ENCODE measurements around the gene ZNF316. TPM values are rescaled to one million over a fixed set of nuclear protein-coding genes. Genes with fewer than 3 reads are reported as not detected.

The ZNF316 gene
- total RNA-seq, 1 experiment from 2014 or later = 15.1 TPM

DNA sequence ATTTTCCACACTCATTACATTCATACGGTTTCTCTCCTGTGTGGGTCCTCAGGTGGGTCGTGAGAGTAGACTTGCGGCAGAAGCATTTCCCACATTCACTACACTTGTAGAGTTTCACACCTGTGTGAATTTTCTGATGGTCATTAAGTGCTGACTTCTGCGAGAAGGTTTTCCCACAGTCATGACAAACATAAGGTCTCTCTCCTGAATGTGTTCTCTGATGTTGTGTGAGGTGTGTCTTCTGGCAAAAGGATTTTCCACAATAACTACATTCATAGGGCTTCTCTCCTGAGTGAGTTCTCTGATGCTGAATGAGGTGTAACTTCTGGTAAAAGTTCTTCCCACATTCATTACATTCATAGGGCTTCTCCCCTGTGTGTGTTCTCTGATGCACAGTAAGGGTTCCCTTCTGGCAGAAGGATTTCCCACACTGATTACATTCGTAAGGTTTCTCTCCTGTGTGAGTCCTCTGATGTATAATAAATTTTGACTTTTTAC lies 54.5 kb downstream of the ZNF316 start (continued):
- TF ChIP-seq, protein P1, sequence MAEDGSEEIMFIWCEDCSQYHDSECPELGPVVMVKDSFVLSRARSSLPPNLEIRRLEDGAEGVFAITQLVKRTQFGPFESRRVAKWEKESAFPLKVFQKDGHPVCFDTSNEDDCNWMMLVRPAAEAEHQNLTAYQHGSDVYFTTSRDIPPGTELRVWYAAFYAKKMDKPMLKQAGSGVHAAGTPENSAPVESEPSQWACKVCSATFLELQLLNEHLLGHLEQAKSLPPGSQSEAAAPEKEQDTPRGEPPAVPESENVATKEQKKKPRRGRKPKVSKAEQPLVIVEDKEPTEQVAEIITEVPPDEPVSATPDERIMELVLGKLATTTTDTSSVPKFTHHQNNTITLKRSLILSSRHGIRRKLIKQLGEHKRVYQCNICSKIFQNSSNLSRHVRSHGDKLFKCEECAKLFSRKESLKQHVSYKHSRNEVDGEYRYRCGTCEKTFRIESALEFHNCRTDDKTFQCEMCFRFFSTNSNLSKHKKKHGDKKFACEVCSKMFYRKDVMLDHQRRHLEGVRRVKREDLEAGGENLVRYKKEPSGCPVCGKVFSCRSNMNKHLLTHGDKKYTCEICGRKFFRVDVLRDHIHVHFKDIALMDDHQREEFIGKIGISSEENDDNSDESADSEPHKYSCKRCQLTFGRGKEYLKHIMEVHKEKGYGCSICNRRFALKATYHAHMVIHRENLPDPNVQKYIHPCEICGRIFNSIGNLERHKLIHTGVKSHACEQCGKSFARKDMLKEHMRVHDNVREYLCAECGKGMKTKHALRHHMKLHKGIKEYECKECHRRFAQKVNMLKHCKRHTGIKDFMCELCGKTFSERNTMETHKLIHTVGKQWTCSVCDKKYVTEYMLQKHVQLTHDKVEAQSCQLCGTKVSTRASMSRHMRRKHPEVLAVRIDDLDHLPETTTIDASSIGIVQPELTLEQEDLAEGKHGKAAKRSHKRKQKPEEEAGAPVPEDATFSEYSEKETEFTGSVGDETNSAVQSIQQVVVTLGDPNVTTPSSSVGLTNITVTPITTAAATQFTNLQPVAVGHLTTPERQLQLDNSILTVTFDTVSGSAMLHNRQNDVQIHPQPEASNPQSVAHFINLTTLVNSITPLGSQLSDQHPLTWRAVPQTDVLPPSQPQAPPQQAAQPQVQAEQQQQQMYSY (CRISPR knock-in tag; IDR thresholded peaks at IDR 0.05) = no peak
- no peak for TF ChIP-seq ZNF396 (CRISPR knock-in tag; IDR thresholded peaks at IDR 0.05; ENCODE audit: borderline replicate concordance)
- TF ChIP-seq, protein P2, sequence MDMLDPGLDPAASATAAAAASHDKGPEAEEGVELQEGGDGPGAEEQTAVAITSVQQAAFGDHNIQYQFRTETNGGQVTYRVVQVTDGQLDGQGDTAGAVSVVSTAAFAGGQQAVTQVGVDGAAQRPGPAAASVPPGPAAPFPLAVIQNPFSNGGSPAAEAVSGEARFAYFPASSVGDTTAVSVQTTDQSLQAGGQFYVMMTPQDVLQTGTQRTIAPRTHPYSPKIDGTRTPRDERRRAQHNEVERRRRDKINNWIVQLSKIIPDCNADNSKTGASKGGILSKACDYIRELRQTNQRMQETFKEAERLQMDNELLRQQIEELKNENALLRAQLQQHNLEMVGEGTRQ (CRISPR knock-in tag; IDR thresholded peaks at IDR 0.05) = no peak
- TF ChIP-seq NFYB (CRISPR knock-in tag; conservative IDR thresholded peaks at IDR 0.05; ENCODE audit: low read depth) = no peak

DNA sequence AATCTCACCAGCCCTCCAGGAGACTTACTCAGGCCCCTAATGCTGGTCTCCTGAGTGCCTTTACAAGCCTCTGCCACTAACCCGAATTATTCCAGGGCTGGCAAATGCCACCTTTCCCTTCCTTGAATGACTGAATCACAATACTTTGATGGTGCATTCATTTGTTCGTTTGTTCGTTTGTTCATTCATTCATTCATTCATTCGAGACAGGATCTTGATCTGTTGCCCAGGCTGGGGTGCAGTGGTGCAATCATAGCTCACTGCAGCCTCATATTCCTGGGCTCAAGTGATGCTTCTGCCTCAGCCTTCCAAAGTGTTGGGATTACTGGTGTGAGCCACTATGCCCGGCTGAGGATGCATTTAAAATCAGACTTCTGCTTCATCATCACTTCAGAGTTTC lies 63.7 kb downstream of the ZNF316 start:
- CTCF ChIA-PET = no interaction called here
- Mint-ChIP-seq H3K4me3 (no peak overlapping the region), H3K36me3 (peaks cover 45% of the 10 kb centered on the region), H3K9me3 (peaks cover 32% of the 10 kb centered on the region), H3K27me3 (ENCODE audit: low read depth) (no peaks in the 10 kb centered on the region), H3K27ac (no peak overlapping the region), H3K4me1 (peaks cover 16% of the 10 kb centered on the region)
- DNase-seq (ENCODE audit: low spot score) (no peak), ATAC-seq (no peak)
- POLR2A ChIA-PET = no interaction called here
- TF ChIP-seq, protein P3, sequence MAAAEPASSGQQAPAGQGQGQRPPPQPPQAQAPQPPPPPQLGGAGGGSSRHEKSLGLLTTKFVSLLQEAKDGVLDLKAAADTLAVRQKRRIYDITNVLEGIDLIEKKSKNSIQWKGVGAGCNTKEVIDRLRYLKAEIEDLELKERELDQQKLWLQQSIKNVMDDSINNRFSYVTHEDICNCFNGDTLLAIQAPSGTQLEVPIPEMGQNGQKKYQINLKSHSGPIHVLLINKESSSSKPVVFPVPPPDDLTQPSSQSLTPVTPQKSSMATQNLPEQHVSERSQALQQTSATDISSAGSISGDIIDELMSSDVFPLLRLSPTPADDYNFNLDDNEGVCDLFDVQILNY (CRISPR knock-in tag; IDR thresholded peaks at IDR 0.05) = no peak
- TF ChIP-seq ZNF121 (CRISPR knock-in tag; IDR thresholded peaks at IDR 0.05) = 0 out of 2 replicates have a peak, but pooled peaks have one; percentile 15

- Mint-ChIP-seq H3K4me1 (peaks cover 17% of the 10 kb centered on the region), H3K27me3 (ENCODE audit: low read depth) (no peaks in the 10 kb centered on the region), H3K36me3 (peaks cover 45% of the 10 kb centered on the region), H3K9me3 (peaks cover 32% of the 10 kb centered on the region), H3K27ac (no peak overlapping the region), H3K4me3 (no peak overlapping the region)
- ChIA-PET POLR2A (no interaction called here), CTCF (no interaction called here)
- TF ChIP-seq ETV6 (CRISPR knock-in tag; IDR thresholded peaks at IDR 0.05) (no peak), HMGA2 (CRISPR knock-in tag; IDR thresholded peaks at IDR 0.05) (no peak), TEAD1 (CRISPR knock-in tag; IDR thresholded peaks at IDR 0.05) (no peak), E2F4 (CRISPR knock-in tag; IDR thresholded peaks at IDR 0.05; ENCODE audit: borderline replicate concordance, low read depth) (no peak), TP53 (CRISPR knock-in tag; IDR thresholded peaks at IDR 0.05) (no peak), ZNF396 (CRISPR knock-in tag; IDR thresholded peaks at IDR 0.05; ENCODE audit: borderline replicate concordance) (no peak)
- TF ChIP-seq, protein P4, sequence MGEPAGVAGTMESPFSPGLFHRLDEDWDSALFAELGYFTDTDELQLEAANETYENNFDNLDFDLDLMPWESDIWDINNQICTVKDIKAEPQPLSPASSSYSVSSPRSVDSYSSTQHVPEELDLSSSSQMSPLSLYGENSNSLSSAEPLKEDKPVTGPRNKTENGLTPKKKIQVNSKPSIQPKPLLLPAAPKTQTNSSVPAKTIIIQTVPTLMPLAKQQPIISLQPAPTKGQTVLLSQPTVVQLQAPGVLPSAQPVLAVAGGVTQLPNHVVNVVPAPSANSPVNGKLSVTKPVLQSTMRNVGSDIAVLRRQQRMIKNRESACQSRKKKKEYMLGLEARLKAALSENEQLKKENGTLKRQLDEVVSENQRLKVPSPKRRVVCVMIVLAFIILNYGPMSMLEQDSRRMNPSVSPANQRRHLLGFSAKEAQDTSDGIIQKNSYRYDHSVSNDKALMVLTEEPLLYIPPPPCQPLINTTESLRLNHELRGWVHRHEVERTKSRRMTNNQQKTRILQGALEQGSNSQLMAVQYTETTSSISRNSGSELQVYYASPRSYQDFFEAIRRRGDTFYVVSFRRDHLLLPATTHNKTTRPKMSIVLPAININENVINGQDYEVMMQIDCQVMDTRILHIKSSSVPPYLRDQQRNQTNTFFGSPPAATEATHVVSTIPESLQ (CRISPR knock-in tag; IDR thresholded peaks at IDR 0.05) = no peak
- TF ChIP-seq, protein P5, sequence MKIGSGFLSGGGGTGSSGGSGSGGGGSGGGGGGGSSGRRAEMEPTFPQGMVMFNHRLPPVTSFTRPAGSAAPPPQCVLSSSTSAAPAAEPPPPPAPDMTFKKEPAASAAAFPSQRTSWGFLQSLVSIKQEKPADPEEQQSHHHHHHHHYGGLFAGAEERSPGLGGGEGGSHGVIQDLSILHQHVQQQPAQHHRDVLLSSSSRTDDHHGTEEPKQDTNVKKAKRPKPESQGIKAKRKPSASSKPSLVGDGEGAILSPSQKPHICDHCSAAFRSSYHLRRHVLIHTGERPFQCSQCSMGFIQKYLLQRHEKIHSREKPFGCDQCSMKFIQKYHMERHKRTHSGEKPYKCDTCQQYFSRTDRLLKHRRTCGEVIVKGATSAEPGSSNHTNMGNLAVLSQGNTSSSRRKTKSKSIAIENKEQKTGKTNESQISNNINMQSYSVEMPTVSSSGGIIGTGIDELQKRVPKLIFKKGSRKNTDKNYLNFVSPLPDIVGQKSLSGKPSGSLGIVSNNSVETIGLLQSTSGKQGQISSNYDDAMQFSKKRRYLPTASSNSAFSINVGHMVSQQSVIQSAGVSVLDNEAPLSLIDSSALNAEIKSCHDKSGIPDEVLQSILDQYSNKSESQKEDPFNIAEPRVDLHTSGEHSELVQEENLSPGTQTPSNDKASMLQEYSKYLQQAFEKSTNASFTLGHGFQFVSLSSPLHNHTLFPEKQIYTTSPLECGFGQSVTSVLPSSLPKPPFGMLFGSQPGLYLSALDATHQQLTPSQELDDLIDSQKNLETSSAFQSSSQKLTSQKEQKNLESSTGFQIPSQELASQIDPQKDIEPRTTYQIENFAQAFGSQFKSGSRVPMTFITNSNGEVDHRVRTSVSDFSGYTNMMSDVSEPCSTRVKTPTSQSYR (CRISPR knock-in tag; IDR thresholded peaks at IDR 0.05) = no peak
- TF ChIP-seq, protein P6, sequence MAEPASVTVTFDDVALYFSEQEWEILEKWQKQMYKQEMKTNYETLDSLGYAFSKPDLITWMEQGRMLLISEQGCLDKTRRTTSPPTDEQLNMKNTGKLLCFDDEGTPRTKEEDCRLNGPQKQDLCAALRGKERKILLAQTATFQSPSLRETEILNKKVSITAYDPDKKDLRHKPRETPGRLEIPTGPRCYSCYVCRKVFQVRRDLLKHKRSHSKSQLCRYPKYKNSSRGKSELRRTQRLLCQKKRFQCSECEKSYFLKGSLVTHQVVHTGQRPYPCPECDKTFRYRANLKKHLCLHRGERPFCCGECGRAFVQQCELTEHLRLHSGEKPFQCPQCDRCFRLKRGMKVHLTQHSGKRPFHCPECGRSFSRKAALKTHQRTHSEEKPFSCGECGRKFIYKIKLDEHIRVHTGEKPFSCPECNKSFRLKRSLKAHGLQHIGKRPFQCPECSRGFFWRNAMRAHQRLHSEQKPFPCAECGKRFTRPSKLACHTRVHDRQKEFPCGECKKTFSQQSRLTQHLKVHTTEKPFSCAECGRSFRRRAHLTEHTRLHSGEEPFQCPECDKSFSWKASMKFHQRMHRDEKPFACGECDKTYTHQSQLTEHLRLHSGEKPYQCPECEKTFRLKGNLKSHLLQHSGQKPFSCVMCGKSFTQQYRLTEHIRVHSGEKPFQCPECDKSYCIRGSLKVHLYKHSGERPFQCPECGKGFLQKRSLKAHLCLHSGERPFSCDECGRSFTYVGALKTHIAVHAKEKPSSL (CRISPR knock-in tag; conservative IDR thresholded peaks at IDR 0.05) = no peak
- ATAC-seq = no peak
- DNase-seq (ENCODE audit: low spot score) = no peak
These were observed 64.7 kb downstream of the ZNF316 start for GRCh38 chr7:6701860-6702259.

All from WTC11 (cell line).